ENCODE measurements around the gene RMND1. TPM values are rescaled to one million over a fixed set of nuclear protein-coding genes. Genes with fewer than 3 reads are reported as not detected.

Gene RMND1, protein sequence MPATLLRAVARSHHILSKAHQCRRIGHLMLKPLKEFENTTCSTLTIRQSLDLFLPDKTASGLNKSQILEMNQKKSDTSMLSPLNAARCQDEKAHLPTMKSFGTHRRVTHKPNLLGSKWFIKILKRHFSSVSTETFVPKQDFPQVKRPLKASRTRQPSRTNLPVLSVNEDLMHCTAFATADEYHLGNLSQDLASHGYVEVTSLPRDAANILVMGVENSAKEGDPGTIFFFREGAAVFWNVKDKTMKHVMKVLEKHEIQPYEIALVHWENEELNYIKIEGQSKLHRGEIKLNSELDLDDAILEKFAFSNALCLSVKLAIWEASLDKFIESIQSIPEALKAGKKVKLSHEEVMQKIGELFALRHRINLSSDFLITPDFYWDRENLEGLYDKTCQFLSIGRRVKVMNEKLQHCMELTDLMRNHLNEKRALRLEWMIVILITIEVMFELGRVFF
- 10 to 100 TPM in 1 of 2 donors, 1 to 10 TPM in 1; 9.5 to 13.0 TPM for total RNA-seq
- long read RNA-seq, transcript RMND1-203 (12 exons, 2,003 nt): major isoform, 5 of 10 reads
- long read RNA-seq, partial matches to known transcripts: 2 of 10 reads
- long read RNA-seq, other reads (novel, unspliced or antisense): 2 of 10 reads

DNA sequence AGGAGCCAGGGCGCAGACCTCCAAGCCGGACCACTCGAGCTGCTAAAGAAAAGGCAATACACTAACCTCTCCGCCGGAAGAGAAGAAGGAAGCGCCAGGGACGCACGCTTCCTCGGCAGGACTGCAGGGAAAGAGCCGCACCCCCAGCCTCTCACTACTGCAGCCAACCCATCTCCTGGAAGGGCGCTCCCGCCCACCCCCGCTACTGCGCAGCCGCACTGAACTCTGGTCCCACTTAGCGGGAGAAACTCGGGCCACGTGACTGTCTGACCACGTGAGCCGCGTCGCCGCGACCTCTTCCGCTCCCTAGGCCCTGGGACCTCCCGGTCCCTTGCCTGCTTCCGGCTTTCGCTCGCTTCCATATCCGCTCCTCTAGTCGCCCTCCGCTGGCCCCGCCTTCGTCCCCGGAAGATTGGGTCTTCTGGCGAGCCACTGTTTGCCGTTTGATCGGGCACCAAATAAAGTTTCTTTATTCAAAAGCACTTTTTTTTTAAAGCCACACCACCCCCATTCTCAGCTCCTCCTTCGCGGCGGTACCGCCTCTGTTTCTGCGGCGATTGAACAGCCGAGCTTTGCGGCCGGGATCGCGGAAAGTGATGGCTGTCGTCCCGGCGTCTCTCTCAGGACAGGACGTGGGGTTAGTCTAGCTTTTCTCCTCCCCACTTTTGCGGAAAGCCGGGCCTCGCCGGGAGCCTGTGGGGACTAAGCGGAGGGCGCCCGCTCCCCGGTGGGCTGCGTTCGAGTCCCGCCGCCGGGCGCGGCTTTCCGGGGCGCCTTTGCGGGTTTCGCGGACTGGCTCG is at the start of gene RMND1:
RMND1 (minus strand) TSS at position 177 of the 800 bp plus-strand sequence. CDS start 6,315 bp downstream, outside the sequence.
- intact Hi-C loops (cut with DNase I): no loop called here
- ATAC-seq (peak; percentile 98 to 99), DNase-seq (peak; percentile 100)

DNA sequence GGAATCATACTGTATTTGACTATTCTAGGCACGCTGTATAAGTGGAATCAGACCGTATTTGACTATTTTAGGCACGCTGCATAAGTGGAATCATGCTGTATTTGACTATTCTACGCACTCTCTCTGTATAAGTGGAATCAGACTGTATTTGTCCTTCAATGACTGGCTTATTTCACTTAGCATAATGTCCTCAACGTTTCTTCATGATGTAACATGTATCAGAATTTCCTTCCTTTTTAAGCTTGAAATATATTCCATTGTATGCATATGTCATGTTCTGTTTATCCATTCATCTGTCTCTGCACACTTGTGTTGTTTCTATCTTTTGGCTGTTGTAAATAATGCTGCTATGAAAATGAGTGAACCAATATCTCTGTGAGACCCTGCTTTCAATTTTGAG is 47.6 kb upstream of the RMND1 start:
- no peak for ATAC-seq
- DNase-seq: no peak
- intact Hi-C loops (cut with DNase I): no loop called here

DNA sequence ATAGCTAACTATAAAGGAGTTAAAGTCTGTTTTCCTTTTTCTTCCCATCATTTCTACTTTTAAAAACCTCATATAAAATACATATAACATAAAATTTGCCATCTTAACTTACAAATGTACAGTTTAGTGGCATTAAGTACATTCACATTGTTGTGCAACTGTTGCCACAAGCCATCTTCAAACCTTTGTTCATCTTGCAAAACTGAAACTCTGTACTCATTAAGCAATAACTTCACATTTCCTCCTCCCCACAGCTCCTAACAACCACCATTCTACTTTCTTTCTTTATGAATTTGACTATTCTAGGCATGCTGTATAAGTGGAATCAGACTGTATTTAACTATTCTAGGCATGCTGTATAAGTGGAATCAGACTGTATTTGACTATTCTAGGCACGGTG is 46.4 kb upstream of the RMND1 start:
- no peak for DNase-seq
- intact Hi-C loops (cut with DNase I): no loop called here
- no peak for ATAC-seq

DNA sequence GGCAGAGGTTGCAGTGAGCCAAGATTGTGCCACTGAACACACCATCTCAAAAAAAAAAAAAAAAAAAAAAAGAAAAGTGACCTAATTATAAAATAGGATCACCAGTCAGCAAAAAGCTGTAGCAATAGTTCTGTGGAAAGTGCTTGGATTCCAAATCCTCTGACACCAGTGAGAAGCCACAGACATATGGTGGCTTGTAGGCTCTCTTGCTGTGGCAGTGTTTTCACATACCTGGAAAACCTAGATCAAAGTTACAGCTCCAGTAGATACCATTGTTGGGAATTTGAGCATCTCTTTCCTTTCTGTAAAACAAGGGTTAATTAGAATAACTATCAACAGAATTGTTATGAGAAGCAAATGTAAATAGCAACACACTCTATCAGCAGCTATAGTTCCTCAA is 46.0 kb upstream of the RMND1 start:
- ATAC-seq (no peak), DNase-seq (no peak)
- intact Hi-C loops (cut with DNase I): no loop called here

DNA sequence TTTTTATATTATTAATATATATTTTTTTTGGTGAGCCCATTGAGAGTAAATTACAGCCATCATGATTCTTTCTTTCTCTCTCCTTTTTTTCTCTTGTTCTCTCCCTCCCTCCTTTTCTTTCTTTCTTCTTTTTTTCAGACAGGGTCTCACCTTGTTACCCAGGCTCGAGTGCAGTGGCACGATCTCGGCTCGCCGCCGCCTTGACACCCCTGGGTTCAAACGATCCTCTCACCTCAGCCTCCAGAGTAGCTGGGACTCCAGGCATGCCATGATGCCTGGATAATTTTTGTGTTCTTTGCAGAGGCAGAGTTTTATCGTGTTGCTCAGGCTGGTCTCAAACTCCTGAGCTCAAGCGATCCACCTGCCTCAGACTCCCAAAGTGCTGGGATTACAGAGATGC is 43.5 kb upstream of the RMND1 start:
- no peak for DNase-seq
- no peak for ATAC-seq
- intact Hi-C loops (cut with DNase I): no loop called here

DNA sequence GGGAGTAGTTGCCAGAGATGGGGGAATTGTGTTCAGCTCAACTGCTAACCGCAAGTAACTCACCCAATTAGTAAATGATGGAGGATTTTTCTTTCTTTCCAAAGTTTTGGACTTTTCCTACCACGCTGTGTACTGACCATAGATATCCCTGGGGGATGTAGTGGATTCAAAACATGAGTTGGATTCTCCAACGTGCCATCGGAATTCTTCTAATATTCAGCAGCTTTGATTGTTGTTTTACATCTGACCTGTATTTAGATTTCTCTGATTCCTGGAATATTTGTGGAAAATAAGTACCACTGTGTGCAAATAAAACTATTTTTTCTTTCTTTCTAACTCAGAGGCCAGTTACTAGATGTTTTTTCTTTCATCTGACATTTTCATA is 43.0 kb upstream of the RMND1 start:
- DNase-seq (no peak), ATAC-seq (no peak)
- intact Hi-C loops (cut with DNase I): no loop called here

DNA sequence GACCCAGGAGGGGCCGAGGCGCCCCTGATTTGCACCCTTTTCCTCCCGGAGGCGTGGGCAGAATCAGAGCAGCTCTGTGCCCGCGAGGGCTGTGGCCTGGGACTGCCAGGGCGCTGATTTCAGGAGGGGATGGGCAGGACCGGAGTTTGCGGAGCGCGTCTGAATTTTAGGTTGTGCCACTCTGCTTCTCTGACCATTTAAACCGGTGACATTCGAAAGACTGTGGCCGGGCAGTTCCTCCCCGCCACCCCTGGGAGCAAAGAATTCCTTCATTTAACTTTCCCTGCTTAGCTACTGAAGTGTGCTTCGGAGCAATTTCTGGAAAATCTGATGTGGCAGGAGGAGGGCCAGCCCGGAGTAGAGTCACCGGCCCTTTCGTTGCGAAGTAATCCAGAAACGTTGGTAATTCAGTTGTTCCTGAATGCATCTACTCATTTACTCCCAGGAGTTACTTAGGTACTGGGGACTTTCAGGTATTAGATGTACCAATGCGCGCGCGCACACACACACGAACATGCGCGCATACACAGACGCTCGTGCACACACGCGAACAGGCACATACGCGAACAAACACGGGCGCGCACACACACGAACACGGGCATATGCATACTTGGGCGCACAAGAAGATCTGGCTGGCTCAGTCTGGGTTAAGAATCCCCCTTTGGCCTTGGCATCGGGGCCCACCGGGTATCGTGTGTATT is 42.5 kb upstream of the RMND1 start:
- peak; percentile 45 to 65 for ATAC-seq
- DNase-seq: peak; percentile 48
- intact Hi-C loops (cut with DNase I): no loop called here

DNA sequence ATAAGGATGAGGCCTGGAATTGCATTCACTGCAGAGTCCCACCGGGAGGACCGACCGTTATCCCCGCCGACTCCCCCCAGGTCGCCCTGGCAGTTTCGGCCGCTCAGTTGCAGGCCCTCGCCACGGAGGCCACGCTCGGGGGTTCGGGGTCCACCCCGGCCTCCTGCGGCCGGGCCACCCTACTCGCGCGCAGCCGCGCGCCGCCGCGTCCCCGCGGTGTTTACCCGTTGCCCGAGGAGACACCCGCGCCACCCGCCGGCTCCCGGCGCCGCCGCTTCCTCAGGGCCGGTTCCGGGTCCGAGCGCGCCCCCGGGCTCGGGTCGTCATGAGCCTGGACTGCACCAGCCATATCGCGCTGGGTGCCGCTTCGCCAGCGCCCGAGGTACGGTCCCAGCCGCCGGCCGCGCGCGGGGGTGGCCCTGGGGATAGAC is 41.9 kb upstream of the RMND1 start, which contains the start of gene CCDC170:
CCDC170 (plus strand) TSS at position 214 of the 431 bp plus-strand sequence; CDS start at position 326, 112 bp downstream.
- ATAC-seq (peak; percentile 79 to 81), DNase-seq (peak; percentile 64)
- intact Hi-C loops (cut with DNase I): no loop called here

DNA sequence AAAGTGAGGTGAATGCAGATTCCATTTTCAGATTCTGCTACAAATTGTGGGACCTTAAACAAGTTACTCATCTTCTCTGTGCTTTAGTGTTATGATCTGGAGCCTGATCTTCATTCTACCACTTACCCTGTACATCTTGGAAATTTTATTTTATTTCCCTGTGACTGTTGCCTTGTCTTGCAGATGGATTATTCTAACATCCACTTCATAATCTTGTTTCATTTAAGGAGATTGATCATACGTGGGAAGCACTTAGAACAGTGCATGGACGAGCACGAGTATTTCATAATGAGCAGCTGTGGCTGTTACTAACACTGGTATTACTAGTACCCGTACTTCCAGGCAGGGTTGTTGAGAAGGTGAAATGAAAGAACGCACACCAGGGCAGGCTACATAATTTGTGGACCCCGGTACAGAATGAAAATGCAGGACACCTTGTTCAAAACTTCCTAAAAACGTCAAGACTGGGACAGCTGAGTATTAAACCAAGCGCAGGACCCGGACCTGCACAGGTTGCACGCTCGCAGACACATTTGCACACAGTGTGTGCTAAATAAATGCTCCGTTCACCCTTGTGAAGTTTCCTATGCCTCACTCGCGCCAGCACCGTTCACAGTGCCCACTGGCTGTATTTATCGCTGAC is 41.4 kb upstream of the RMND1 start:
- ATAC-seq: peak in 1 of 2 donors; percentile 43
- intact Hi-C loops (cut with DNase I): no loop called here
- DNase-seq: no peak

DNA sequence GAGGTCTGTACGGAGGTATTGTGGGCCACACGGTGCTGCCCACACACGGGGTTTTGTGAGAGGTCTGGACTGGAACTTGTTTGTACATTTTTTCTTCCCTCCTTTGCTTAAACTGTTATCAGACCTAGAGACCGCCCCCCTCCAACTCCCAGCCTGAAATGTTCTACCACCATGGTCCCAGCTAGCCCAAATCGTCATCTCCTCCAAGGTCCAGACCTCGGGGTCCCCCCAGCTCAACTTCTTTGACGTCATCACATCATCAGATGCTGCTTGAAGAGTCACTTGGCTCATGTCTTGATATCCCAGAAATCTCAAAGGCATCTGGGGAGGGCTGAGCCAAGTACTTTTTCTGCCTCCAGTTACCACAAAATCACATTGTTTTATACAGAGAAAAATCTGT is 39.1 kb upstream of the RMND1 start:
- DNase-seq (no peak), ATAC-seq (peak in 1 of 2 donors; percentile 41)
- intact Hi-C loops (cut with DNase I): no loop called here

DNA sequence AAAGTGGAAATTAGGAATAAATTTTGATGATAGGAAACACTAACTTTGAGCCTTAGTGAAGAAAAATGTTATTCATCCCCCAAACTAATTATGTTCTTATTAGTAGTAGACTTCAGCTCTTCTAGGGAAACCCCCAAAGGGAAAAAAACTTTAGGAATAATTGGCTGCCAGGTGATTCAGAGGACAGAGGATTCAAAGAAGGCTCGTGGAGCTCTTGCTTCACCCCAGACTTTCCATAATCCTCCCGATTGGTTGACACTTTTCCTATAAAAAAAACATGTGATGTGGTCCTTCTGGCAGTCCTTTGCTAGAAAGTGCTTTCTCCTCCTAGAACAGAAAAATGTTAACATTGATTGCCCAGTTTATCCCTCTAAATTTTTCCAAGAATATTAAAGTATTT is 36.3 kb upstream of the RMND1 start:
- no peak for DNase-seq
- ATAC-seq: no peak
- intact Hi-C loops (cut with DNase I): no loop called here

DNA sequence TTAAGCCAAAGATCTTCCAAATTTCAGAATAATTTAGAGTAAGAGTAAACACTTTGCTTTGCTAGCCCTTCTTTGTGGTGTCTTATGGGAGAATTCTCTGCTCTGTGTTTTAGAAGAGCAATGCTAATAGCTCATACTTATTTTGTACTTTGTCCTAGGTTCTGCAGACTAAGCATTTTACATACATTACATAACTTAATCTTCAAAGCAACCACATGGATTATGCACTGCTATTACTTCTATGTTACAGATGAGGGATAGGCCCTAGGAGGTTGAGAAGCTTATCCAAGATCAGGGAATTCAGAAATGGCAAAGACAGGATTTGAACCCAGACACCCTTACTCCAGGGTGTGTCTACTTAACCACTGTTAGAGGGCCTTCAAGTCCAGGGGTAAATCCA is 32.1 kb upstream of the RMND1 start:
- no peak for DNase-seq
- intact Hi-C loops (cut with DNase I): no loop called here
- ATAC-seq: no peak

DNA sequence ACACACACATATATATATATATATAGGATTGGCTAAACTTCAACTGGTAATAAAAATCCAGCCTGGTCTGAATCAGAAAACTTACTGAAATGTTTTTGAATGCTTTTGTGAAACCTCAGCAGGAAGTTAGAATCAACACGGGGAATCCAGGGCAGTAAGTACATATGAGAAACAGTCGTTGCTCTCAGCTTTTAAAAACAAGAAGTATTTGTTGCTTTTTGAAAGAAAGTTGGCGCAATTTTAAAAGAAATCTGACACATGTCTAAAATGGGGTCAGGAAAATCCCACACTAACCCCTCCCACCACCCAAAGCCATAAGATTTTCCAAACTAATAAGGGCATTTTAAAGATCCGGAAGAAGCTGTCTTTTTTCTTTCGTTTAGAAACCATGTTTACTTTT is 30.4 kb upstream of the RMND1 start:
- intact Hi-C loops (cut with DNase I): no loop called here
- ATAC-seq: peak in 1 of 2 donors; percentile 15
- DNase-seq: no peak

DNA sequence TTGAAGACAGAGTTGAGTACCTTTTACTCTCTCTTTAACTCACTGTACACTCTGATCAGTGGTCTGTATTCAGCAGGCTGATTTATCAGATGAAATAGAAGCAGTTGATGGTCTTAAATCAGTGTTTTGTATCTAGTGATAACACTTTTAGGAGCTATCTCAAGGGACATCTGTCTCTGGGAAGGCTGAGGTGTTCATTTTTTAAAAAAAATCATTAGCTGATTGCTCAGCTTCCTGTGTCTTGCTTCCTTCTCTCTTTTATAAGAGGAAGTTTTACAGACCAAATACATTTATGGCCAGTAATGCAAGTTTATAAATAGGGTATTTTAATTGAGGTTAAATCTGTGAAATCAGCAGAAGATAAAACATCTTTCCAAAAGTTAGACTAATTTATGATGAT is 29.9 kb upstream of the RMND1 start:
- DNase-seq (no peak), ATAC-seq (no peak)
- intact Hi-C loops (cut with DNase I): no loop called here

DNA sequence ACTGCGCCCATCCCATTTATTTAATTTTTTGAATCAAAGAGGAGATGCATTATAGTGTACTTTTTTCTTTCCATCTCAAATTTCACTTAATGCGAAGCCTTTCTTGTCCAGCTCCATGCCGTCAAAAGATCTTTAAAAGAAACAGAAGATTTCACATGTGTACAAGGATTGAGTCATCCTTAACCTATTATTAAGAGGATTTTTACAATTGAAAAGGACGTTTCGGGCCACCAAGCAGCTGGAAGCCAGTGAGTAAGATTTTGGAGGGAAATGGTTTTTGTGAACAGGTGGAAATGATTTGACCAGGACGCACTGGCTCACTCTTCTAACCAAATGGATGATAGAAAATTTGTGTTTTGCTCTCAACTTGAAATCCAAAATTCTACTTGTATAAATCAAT is 26.7 kb upstream of the RMND1 start:
- intact Hi-C loops (cut with DNase I): loop anchor here in 1 of 2 donors (5.0 kb wide), 1 partner anchor 71 kb away; no protein-coding TSS in a partner anchor
- DNase-seq: no peak
- no peak for ATAC-seq

DNA sequence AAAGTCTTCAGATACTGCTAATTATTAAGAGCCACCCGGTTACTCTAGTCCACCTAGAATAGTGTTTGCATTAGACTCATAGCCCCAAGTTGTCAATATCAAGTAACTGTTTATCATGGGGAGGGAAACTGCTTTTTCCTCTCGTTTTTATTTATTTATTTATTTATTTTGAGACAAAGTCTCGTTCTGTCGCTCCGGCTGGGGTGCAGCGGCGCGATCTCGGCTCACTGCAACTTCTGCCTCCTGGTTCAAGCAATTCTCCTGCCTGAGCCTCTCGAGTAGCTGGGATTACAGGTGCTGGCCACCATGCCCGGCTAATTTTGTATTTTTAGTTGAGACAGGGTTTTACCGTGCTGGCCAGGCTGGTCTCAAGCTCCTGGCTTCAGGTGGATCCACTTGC is 25.8 kb upstream of the RMND1 start:
- DNase-seq: no peak
- intact Hi-C loops (cut with DNase I): loop anchor here in 1 of 2 donors (5.0 kb wide), 1 partner anchor 70 kb away; no protein-coding TSS in a partner anchor
- no peak for ATAC-seq

DNA sequence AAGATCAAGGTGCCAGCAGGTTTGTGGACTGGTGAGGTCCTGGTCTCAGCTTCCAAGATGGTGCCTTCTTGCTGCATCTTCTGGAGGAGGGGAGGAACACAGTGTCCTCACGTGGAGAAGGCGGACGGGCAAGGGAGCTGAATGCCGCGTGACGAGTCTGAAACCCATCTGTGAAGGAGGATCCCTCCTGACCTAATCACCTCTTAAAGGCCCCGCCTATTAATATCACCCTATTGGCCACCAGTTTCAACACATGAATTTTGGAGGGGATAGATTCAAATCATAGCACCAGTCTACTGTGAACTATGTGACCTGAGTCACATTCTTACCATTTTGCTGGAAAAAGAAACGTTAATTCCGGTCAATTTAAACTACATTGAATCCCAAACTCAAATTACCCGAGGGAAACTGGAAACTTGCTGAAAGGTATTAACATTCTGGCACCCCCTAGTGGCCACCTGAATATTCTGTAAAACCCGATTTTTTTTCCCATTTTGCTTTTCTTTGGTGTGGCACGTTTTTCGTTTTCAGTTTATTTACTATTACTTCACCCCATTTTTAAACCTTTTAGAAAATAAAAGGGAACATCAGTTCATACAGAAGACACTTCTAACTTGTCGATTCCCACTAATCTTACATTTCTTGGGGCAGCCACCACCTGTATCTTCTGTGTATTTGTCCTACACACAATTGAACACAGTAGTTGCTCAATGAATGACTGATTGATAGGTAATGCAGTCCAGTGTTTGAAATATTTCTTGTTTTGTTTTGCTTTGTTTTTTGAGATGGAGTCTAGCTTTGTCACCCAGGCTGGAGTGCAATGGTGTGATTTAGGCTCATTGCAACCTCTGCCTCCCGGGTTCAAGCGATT is 24.0 kb upstream of the RMND1 start:
- ATAC-seq: peak in 1 of 2 donors; percentile 69
- intact Hi-C loops (cut with DNase I): loop anchor here in 1 of 2 donors (5.0 kb wide), 1 partner anchor 69 kb away; no protein-coding TSS in a partner anchor

DNA sequence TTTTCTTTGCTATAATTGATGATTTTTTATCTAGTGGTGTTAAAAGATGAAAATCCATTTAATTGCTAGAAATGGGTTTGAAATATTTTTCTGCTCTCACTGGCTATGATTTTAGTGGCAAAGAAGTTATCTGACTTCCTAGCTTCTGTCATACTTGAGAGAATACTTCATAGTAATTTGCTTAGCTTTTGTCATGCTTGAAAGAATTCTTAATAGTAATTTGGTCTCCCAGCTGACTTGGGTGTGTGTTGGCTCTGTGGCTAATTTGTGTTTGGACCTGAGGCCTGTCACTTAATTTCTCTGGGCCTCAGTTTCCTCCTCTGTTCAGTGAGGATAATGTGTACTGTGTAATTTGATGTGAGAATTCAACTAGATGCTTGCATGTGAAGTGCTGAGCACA is 12.8 kb upstream of the RMND1 start:
- intact Hi-C loops (cut with DNase I): no loop called here
- ATAC-seq (no peak), DNase-seq (no peak)

More for the DNA sequence above, 24.0 kb upstream of the RMND1 start:
- DNase-seq: no peak
